Heart left ventricle (tissue), 13 donors: ENCODE data around the gene RIPPLY2.

Source experiments
- CTCF ChIP-seq, 12 donors: fragments of 200-600 bp; sonication (generic) in 4 of 12; IDR thresholded peaks; one replicate each; pipeline versions ENCODE4 v1.5.0 to v1.8.0; 2018 to 2022; ENCODE audit warnings: antibody characterized with exemption in 12 of 12, mild to moderate bottlenecking in 5 of 12
- POLR2A ChIP-seq, 2 donors: fragments of 450-650 bp; IDR thresholded peaks; one replicate each; pipeline ENCODE4 v1.6.1; 2017; ENCODE audit warnings: antibody characterized with exemption in 2 of 2, mild to moderate bottlenecking in 2 of 2, moderate library complexity in 2 of 2
- donor health status: ischemic (EF 13 %, LVEDD 7.1; RV severe dilation, severe dysfunction).
- donor health status: DM: no; HTN: yes; CAD: no.
- donor health status: DM: no; HTN: no; CAD: no.
- donor health status: ischemic (EF 25% LVEDD 6.9; RV normal size, moderate dysfunction).
- donor health status: ischemic (EF 25% LVEDD 5.7; RV mildly dilated, moderate dysfunction).
- donor health status: ischemic (EF 35%, LVEDD 5.7; RV mildly dilated, moderate dysfunction).
- donor health status: nonischemic (EF 11% LVEDD 7.7; RV severe dilation, severe dysfunction).
- donor health status: DM: yes; HTN: yes; CAD: no.
- donor health status: PGD.
- donor health status: ischemic (EF 29% LVEDD 5.4; RV normal size, mild dysfunction).
- donor health status: nonischemic (EF 23%, LVEDD 6.1; RV moderate dilation, normal function).

GRCh38 chr6:83891586-83891985 is 38.4 kb downstream of the RIPPLY2 start:
- no peak for TF ChIP-seq CTCF (IDR thresholded peaks at IDR 0.05)
- TF ChIP-seq POLR2A (IDR thresholded peaks at IDR 0.05) = no peak
